Endothelial cell of umbilical vein (primary cell): ENCODE results near the gene MROH7.

ENCODE experiments used
- CTCF ChIP-seq, 2 donors: IDR thresholded peaks; 1 replicate in 1 of 2; 2 replicates in 1 of 2; pipeline ENCODE4 v1.5.1; 2011; ENCODE audit warnings: low read length in 2 of 2, mild to moderate bottlenecking in 2 of 2, moderate library complexity in 2 of 2, control low read depth in 1 of 2, inconsistent platforms in 1 of 2, low read depth in 1 of 2; ENCODE audit not compliant: insufficient read depth in 1 of 2; ENCODE audit errors: extremely low read depth in 1 of 2
- POLR2A ChIP-seq: IDR thresholded peaks from 2 replicates; pipeline ENCODE4 v1.6.1; 2012; ENCODE audit warnings: low read depth, mild to moderate bottlenecking, control low read depth, low read length

GRCh38 chr1:54667797-54668196, 26.2 kb downstream of the MROH7 start:
- no peak for TF ChIP-seq CTCF (IDR thresholded peaks at IDR 0.05; ENCODE audit: extremely low read depth in 1 of 2, insufficient read depth in 1 of 2, low read depth in 1 of 2, low read length in 2 of 2)
- no peak for TF ChIP-seq POLR2A
